GM18511 (cell line): ENCODE results near the gene PLAAT3.
"Not testable (repeated sequence)": the region's sequence is repeated elsewhere in the genome, so short reads cannot be mapped to it uniquely, and the experiment has no call there.

Experiments used
- ATAC-seq: cut with Tn5 transposase; IDR thresholded peaks from one replicate; pipeline ENCODE4 v1.9.1; 2021; ENCODE audit warnings: mild to moderate bottlenecking, moderate library complexity; ENCODE audit not compliant: unreplicated experiment

The PLAAT3 gene

DNA sequence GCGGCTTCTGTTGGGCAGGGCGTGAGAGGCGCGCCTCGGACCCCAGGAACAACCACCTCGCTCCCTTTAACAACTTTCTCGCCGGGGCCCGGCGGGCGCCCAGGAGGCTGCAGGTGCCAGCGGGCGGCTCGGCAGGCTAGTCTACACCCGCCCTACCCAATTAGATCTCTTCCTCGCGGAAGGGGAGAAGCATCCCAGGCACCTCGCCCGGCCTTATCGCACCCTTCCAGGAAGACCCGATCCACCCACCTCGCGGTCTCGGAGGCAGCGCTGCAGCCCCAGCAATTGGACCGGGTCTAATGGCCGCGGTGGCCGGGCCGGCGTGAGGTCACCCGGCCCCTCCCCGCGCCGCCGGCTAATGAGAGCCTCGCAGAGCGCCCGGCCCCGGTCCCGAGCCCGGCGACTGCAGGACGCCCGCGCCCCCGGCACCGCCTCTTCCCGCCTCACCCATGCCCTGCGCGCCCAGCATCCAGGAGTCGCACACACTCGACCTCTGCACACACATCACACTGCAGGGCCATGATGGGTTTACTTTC, at the start of gene PLAAT3:
Gene PLAAT3, minus strand, starts transcription at position 298 of the 536 bp plus-strand sequence. CDS start 419 bp downstream, outside the sequence.
- peak; percentile 40 for ATAC-seq

DNA sequence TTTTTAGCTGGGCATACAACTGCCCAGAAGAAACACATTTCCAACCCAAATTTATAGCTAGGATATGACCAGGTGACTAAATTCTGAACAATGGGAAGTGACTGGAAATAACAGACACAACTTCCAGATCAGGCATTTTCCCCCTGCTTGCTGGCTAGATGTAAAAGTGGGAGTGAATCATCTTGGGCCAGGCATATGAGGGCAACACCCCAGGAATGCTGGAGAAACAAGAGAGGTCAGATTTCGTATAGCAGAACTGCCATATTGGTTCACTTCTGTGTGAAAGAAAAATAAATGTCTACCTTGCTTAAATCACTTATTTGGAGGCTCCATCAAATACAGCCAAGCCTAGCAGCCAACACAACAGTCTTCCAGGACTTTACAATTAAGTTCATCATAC, 49.6 kb upstream of the PLAAT3 start:
- ATAC-seq = no peak

GRCh38 chr11:63660972-63661371, 46.7 kb upstream of the PLAAT3 start:
- ATAC-seq = no peak

- ATAC-seq = no peak
Measured at GRCh38 chr11:63652671-63653070, 38.4 kb upstream of the PLAAT3 start.

DNA sequence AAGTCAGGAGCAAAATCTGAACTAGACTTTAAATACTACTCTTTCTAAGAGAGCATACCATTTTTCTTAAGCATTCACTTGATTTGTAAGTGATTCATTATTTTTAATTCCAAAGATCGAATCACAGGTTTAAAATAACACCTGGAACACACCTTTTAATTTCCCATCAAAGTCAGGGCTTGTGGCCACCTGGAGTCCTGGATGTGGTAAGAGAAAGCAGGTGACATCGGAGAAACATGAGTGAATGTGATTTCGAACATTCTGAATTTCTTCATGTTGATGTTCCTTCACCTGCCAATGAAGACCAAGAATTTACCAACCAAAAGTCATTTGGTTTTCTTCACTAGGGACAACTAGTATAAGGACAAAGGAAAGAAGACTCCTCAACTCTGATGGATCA, 29.0 kb upstream of the PLAAT3 start:
- no peak for ATAC-seq

DNA sequence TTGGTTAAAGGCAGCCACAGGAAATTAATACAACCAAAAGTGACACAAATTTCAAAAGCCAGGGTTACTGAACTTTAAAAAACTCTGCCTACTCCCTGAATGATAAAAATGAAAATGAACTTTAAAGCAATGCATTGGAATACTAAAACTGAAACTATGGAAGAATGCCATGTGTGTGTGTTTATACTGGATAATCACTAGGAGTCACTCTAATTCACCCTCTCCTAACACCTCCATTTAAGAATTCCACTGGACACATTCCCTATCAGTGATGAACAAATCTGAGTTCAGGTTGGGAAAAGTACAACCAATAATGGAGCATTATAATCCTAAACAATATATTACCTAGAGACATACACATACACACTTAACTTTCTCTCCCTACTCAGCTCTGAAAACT, 27.5 kb upstream of the PLAAT3 start:
- ATAC-seq = no peak

DNA sequence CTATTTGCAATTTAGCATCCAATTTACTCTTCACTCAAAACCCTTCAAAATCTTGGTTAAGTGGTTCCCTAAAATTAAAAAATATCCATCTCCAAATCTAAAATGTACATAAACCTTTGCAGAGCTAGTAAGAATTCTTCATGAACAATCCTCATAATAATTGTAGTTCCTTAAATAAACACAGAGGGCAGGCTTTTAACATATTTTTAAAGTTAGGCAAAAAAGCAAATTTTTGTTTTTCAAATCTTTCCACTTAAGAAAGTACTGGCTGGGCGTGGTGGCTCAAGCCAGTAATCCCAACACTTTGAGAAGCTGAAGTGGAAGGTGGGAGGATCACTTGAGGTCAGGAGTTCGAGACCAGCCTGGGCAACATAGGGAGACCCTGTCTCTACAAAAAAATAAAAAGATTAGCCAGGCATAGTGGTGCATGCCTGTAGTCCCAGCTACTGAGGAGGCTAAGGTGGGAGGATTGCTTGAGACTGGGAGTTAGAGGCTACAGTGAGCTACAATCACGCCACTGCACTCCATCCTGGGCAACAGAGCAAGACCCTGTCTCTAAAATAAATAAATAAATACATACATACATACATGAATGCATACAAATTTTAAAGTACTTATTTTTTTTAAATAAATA, 25.1 kb upstream of the PLAAT3 start:
- ATAC-seq = no peak

DNA sequence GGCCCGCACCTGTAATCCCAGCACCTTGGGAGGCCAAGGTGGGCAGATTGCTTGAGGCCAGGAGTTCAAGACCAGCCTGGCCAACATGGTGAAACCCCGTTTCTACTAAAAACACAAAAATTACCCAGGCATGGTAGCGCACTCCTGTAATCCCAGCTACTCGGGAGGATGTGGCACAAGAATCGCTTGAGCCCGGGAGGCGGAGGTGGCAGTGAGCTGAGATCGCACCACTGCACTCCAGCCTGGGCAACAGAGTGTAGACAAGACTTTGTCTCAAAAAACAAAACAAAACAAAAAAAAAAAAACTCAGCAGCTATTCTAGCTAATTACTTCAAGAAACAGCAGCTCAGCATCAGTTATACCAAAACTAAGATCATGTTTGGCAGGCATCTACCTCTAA, 24.2 kb upstream of the PLAAT3 start:
- ATAC-seq = not testable (repeated sequence)

- no peak for ATAC-seq
Measured at GRCh38 chr11:63635762-63636465, 21.7 kb upstream of the PLAAT3 start.

DNA sequence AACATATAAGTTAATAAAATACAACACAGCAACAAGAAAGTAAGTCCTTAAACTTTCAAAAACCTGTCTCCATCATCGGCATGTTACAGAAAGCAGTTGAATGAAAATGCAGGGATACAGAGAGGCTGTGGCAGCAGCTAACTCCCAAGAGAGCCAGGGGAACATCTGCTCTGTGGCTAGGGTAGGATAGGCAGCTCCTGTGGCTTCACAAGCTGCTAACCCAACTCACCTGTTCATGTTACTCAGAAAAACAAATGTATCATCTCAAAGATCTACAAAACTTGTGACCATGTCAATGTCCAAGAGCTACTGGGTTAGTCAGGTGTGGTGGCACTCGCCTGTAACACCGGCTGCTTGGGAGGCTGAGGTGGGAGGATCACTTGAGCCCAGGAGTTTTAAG, 15.2 kb upstream of the PLAAT3 start:
- no peak for ATAC-seq

DNA sequence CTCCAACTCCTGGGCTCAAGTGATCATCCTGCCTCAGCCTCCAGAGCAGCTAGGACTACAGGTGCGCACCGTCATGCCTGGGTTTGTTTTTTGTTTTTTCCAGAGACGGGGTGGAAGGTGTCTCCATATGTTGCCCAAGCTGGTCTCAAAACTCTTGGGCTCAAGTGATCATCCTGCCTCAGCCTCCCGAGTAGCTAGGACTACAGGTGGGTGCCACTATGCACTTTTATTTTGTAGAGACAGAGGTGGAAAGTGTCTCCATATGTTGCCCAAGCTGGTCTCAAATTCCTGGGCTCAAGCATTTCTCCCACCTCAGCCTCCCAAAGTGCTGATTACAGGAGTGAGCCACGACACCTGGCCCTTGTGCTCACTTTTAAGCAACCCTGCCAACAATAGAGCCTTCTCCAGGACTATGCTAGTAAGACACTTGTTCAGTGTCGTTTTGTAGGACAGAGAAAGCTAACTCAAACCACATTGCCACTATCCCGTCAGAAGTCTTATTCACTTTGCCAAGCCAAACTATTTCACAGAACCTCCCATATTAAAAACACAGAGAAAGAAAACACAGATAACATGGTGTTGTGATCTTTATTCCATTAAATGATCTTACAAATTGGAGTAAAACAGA, 9.4 kb upstream of the PLAAT3 start:
- ATAC-seq = no peak

- ATAC-seq = no peak
Measured at GRCh38 chr11:63622323-63622722, 8.1 kb upstream of the PLAAT3 start.

DNA sequence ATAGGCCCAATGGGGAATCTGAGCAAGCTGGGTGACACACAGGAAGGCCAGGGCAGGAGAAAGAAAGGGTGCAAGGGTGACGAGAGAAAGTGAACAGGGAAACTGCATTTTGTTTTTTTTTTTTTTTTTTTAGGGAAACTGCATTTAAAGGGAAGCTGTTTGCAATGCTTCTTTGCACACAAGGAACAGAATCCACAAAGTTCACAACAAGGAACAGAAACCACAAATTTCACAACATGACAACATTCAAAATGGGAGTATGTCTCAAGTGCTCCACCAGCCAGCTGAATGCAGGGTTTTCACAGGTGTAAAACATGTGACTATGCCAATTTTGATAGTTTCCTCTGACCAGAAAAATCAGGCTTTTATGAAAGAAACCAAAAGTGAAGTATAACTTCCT, 6.8 kb upstream of the PLAAT3 start:
- ATAC-seq = no peak

DNA sequence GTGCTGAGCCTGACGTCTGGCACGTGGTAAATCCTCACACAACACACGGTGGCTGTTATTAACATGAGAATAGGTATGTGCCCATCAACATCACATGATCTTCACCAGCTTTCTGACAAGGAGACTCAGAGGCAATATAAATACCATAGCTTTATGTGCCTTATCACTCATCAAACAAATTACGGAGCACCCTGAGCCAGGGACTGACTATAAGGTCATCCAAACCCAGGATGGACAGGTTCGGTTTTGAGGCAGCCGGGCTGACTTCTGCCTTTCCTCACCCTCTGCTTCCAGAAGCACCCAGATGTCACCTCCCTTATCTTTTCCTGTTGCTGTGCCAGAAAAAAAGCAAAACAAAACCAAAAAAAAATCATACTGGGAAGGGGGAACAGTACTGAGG, 5.7 kb upstream of the PLAAT3 start:
- no peak for ATAC-seq

GRCh38 chr11:63617686-63618085, 3.5 kb upstream of the PLAAT3 start:
- ATAC-seq = not testable (repeated sequence)

DNA sequence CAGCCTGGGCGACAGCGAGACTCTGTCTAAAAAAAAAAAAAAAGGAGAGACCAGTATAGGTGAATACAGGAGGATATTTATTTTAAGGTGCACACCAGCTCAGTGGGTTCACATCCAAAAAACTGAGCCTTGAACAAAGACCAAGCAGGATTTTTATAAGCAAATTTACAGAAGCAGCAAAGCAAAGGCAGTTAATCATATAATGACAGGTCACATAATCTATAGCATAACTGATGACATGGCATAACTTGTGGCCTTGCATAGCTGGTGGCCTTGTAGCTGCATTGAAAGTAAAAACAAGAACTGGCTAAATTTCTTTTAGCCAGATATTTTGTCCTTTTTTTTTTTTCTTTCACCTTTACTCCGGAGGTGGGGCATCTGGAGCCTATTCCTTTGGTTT, 2.7 kb upstream of the PLAAT3 start:
- no peak for ATAC-seq

- peak; percentile 62 for ATAC-seq
Measured at GRCh38 chr11:63613517-63614135, 607 bp downstream of the PLAAT3 start.

GRCh38 chr11:63612181-63612580, 2.1 kb downstream of the PLAAT3 start:
- ATAC-seq = no peak

- no peak for ATAC-seq
Measured at GRCh38 chr11:63611395-63611747, 2.9 kb downstream of the PLAAT3 start.

- no peak for ATAC-seq
Measured at GRCh38 chr11:63610604-63611394, 3.4 kb downstream of the PLAAT3 start.
